Measurements from ENCODE around the gene USP33.
"Not testable (repeated sequence)": the region's sequence is repeated elsewhere in the genome, so short reads cannot be mapped to it uniquely, and the experiment has no call there.

The USP33 gene

DNA sequence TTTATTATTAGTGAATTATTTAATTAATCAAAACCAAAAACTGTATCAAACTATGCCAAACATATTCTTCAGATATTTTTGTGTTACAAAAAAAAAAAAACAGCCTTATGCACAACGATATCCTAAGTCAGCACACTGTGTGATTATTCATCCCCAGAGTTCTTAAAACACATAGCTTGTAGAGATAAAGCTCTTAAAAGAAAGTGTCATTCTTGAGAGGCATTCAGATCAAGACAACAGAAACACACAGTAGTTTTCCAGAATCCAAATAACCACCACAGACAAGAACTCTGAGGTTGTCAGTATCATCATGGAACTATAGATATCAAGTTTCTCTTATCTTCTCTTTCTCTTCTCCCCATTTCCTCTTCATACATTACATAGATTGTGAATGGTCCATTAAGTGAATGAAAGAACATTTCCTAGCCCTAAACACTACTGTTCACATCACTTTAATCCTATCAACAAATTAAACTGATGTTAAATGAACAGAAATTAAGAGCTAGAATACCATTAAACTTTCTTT is 90.7 kb downstream of the USP33 start:
- no peak for DNase-seq

DNA sequence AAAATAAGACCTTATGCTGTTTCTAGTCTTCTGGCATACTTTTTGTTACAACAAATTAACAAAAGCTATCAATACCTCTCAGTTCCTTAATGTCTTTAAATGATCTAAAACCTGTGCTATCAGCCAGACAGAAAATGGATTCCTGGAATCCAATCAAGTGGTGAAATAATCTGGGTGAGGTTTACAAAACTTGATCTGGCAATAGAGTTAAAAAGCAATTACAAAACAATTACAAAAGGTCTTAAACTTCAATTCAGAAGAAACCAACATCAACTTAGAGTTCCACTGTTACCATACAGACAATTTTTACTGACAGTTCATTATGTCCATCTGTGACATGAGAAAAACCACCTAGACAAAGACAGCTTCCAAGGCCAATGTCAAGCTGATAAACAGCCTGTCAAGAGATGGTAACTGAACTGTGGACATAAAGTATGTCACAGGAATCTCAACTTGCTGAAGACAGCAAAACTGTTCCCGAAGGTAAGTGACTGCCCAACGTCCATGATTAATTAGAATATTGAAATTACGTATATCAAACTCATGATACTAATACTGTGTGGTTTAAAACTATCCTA is 94.6 kb downstream of the USP33 start:
- DNase-seq, result no peak

DNA sequence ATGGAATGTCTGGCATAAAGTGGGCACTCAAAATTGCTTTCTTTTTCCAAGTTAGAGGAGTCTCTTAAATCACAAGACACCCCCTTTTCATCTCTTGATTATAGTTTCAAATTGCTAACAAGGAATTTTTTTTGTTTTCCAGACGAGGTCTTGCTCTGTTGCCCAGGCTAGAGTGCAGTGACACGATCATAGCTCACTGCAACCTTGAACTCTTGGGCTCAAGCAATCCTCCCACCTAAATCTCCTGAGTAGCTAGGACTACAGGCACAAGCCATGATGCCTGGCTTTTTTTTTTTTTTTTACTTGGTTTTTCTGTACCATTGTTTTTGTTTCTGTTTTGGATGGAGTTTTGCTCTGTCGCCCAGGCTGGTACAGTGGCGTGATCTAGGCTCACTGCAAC is 98.0 kb downstream of the USP33 start:
- no peak for DNase-seq

DNA sequence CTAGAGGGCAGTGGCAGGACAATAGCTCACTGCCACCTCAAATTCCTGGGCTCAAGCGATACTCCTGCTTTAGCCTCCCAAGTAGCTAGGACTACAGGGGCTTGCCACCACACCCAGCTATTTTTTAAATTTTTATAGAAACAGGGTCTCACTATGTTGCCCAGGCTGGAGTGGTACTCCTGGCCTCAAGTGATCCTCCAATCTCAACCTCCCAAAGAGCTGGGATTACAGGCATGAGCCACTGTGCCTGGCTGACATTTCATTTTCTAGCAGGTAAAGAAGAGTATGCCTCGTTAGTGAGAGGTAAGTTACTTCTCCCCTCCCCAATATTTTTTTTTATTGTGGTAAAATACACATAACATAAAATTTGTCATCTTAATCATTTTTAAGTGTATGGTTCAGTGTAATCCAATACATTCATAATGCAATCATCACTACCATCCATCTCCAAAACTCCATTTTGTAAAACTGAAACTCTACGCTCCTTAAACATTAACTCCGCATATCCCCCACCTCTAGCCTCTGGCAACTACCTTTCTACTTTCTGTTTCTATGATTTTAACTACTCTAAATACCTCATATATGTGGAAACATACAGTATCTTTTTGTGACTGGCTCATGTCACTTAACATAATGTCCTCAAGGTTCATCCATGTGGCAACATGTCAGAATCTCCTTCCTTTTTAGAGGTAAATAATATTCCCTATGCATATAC is 99.6 kb downstream of the USP33 start:
- no peak for DNase-seq

DNA sequence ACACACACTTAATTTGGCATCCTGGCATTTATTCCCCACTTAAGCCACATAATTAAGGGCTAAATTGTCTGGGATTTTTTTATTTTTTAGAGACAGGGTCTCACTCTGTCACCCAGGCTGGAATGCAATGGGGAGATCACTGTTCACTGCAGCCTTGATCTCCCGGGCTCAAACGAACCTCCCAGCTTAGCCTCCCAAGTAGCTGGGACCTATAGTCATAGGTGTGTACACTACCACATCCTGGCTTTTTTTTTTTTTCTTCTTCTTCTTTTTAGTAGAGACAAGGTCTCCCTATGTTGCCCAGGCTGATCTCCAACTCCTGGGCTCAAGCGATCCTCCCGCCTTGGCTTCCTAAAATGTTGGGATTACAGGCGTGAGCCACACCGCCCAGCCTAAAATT is 101.4 kb downstream of the USP33 start:
- DNase-seq, result no peak

DNA sequence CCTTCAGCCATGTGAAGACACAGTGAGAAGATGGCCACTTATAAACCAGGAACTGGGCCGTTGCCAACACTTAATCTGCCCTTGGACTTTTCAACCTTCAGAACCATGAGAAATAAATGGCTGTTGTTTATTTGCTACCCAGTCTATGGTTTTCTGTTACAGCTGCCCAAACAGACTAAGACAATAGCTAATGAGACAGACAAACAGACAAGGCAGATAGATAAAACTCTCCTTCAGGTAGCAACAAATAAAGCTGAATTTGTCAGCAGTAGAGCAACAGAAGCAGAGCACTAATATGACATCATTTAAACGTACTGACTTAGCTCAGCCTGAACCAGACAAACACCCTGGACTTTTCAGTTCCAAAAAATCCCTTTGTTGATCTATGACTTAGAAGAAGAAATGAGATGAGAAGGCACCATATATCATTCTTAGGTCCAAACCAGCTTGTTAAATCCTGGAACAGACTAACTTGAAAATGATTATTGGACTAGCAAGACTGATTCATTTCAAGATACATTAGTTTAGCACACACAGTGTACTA is 104.1 kb downstream of the USP33 start:
- DNase-seq, result no peak

DNA sequence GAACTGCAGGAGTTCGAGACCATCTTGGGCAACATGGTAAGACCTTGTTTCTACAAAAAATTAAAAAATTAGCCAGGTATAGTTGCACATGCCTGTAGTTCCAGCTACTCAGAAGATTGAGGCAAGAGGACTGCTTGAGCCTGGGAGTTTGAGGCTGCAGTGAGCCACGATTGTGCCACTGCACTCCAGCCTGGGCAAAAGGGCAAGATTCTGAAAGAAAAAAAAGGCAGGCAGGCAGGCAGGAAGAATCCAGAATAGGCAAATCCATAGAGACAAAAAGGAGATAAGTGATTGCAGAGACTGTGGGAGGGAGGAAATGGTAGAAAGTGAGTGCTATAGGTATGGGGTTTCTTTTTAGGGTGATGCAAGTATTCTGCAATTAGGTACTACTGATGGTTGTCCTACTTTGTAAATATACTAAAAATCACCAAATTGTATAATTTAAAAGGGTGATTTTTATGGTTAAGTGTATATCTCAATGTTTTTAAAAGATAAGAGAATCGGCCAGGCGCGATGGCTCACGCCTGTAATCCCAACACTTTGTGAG is 106.6 kb downstream of the USP33 start:
- no peak for DNase-seq

DNA sequence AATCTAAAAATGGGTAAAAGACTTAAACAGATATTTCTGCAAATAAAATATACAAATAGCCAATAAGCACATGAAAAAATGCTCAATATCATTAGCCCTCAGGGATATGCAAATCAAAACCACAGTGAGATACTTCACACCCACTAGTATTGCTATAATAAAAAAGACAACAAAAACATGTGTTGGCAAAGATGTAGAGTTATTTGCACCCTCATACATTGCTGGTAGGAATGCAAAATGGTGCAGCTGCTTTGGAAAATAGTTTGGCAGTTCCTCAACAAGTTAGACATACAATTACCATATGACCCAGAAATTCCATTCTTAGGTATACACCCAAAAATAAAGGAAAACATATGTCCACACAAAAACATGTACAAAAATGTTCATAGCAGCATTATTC is 107.4 kb downstream of the USP33 start:
- peak; percentile 83 for DNase-seq

DNA sequence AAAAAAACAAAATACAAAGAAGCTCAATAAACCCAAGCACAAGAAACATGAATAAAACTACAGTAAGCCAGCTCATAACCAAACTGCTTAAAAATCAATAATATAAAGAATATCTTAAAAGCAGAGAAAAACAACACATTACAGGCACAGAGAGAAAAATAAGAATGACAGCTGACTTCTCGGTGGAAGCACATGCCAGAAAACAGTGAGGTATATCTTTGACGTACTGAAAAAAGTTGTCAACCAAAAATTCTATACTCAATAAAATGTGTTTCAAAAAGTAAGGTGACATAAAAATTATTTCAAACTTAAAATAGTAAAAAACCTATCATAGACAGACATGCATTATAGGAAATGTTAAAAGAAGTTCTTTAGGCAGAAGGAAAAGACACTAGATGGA is 110.5 kb downstream of the USP33 start:
- DNase-seq, result no peak

DNA sequence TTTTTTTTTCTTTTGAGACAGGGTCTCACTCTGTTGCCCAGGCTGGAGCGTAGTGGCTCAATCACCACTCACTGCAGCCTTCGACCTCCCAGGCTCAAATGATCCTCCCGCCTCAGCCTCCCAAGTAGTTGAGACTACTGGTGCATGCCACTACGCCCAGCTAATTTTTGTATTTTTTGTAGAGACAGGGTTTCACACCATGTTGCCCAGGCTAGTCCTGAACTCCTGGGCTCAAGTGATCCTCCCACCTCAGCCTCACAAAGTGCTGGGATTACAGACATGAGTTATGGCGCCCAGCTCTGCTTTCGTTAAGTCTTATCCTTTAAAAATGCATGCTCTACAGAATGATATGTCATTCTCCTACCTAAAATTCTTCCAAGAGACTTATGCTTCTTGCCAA is 113.4 kb downstream of the USP33 start:
- DNase-seq, result not testable (repeated sequence)
